GM13977 (cell line): Measurements from ENCODE around the gene CAP1.

ENCODE experiments used
- DNase-seq: peaks from one replicate; pipeline ENCODE4 v3.0.0; 2012; ENCODE audit warnings: low spot score
- CTCF ChIP-seq: IDR thresholded peaks from 2 replicates; pipeline ENCODE4 v1.5.1; 2012; ENCODE audit warnings: mild to moderate bottlenecking, control low read depth; ENCODE audit not compliant: insufficient read depth; ENCODE audit errors: extremely low read depth, missing control alignments
- in situ Hi-C: fragments of 300-500 bp; cut with MboI; formaldehyde crosslinking; loops from one replicate; pipeline ENCODE4 v1.12.0; 2022; ENCODE audit warnings: low sequenced_read_pairs, low pct_unique_long_range_greater_than_20kb, mixed read lengths, inconsistent platforms; ENCODE audit not compliant: unreplicated experiment

Gene CAP1

GRCh38 chr1:40040511-40041465, at the start of gene CAP1:
CAP1 (plus strand) TSS chr1:40040729; CDS start chr1:40059347, 18,618 bp downstream.
- TF ChIP-seq CTCF: no peak
- in situ Hi-C loops: no loop called here
- DNase-seq: peak; percentile 98

DNA sequence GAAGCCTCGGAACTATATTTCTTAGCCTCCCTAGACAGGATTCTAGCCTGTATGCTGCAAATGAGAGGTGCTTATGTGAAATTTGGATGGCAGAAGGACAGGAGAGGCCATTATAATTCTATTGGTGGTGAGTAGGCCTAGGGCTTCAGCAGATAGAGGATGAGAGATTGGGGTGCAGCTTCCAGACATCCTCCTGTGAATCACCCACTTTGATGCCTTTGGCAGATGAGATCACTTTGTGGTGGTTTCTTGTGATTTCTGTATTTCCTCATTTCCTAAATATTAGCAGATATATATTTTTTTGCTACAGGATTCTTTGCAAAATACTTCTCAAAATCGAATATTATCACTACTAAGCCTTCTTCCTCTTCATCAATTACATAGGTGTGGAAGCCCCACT, 48.3 kb upstream of the CAP1 start:
- no peak for TF ChIP-seq CTCF
- no peak for DNase-seq
- in situ Hi-C loops: no loop called here

- no peak for DNase-seq
- no peak for TF ChIP-seq CTCF
- in situ Hi-C loops: no loop called here
Observed at GRCh38 chr1:39992888-39993287, 47.6 kb upstream of the CAP1 start.

GRCh38 chr1:39995973-39996393, 44.5 kb upstream of the CAP1 start:
- TF ChIP-seq CTCF: peak; percentile 0
- DNase-seq: peak; percentile 75
- in situ Hi-C loops: no loop called here

GRCh38 chr1:39996396-39997004, 44.0 kb upstream of the CAP1 start:
- in situ Hi-C loops: no loop called here
- no peak for TF ChIP-seq CTCF
- no peak for DNase-seq

GRCh38 chr1:40001456-40001855, 39.1 kb upstream of the CAP1 start:
- in situ Hi-C loops: no loop called here
- DNase-seq: no peak
- no peak for TF ChIP-seq CTCF
